HepG2 (cell line): ENCODE data around the gene GOLGA7B. TPM values are rescaled to one million over a fixed set of nuclear protein-coding genes. Genes with fewer than 3 reads are reported as not detected.

Experiments used
- ATAC-seq: fragments of 200-7000 bp; cut with Tn5 transposase; 3 replicates; pipeline ENCODE4 v1.9.1; 2020; ENCODE audit warnings: mild to moderate bottlenecking, moderate library complexity
- BruUV-seq: library from RNA; stranded (reverse); fragments of 400-500 nt; replicated peaks from 2 replicates; lab custom pipeline; 2021; lab: Mats Ljungman, UMichigan
- CTCF ChIA-PET: fragments of 300-600 bp; formaldehyde crosslinking; extraction: SDS; loops from one replicate; lab custom pipeline; 2021; ENCODE audit warnings: low total read pairs, inconsistent platforms, low intra/inter-chr PET ratio; lab: Yijun Ruan, JAX
- POLR2A ChIA-PET: fragments of 350-600 bp; sonication (Branson Sonifier 250); formaldehyde crosslinking; loops from one replicate; lab custom pipeline; 2020; ENCODE audit warnings: antibody characterized with exemption, inconsistent platforms; lab: Yijun Ruan, JAX
- DNase-seq: peaks from one replicate; pipeline ENCODE4 v3.0.0-alpha.2; 2015; ENCODE audit warnings: low spot score
- FAIRE-seq: peaks from 3 replicates; lab custom pipeline; 2011; peaks lifted over from hg19 to GRCh38; lab: Jason Lieb, UNC
- H2AFZ ChIP-seq: one replicate; pipeline ENCODE4 v1.6.1; 2011; ENCODE audit warnings: low read length, inconsistent platforms
- H3K27ac ChIP-seq: fragments of 300-600 bp; 3 replicates; pipeline ENCODE4 v1.8.0; 2011; ENCODE audit warnings: mixed run types, mild to moderate bottlenecking, mixed read lengths, low read length, inconsistent platforms; ENCODE audit not compliant: insufficient read depth; ENCODE audit errors: extremely low read length
- H3K27me3 ChIP-seq, 2 experiments: fragments of 200-600 bp in 1 of 2; 2 replicates in 1 of 2; 3 replicates in 1 of 2; pipeline versions ENCODE4 v1.6.0 to v1.8.0; 2011; ENCODE audit warnings: low read length in 2 of 2, mild to moderate bottlenecking in 2 of 2, moderate library complexity in 2 of 2, inconsistent platforms in 1 of 2; ENCODE audit not compliant: insufficient read depth in 2 of 2, control insufficient read depth in 1 of 2
- H3K36me3 ChIP-seq, 2 experiments: fragments of 200-600 bp in 1 of 2; replicated peaks in 1 of 2; 2 replicates in 1 of 2; 3 replicates in 1 of 2; pipeline versions ENCODE4 v1.5.1 to v1.8.0; 2011; ENCODE audit warnings: low read length in 2 of 2, inconsistent platforms in 1 of 2; ENCODE audit not compliant: insufficient read depth in 2 of 2, control insufficient read depth in 1 of 2
- H3K4me1 ChIP-seq: 2 replicates; pipeline ENCODE4 v1.5.1; 2012; ENCODE audit warnings: low read length, inconsistent platforms; ENCODE audit not compliant: insufficient read depth
- H3K4me2 ChIP-seq: 2 replicates; pipeline ENCODE4 v1.6.0; 2011; ENCODE audit warnings: low read depth, low read length, inconsistent platforms
- H3K4me3 ChIP-seq, 3 experiments: fragments of 200-600 bp in 1 of 3; sonication (generic), shearing (Covaris generic) in 1 of 3; replicated peaks in 1 of 3; 2 replicates each; pipeline ENCODE4 v1.5.1; 2011 to 2016; ENCODE audit warnings: low read length in 3 of 3, inconsistent platforms in 2 of 3, low read depth in 2 of 3, mild to moderate bottlenecking in 2 of 3, control low read depth in 1 of 3, mixed read lengths in 1 of 3; ENCODE audit not compliant: insufficient read depth in 1 of 3
- H3K79me2 ChIP-seq: one replicate; pipeline ENCODE4 v1.6.1; 2011; ENCODE audit warnings: low read length, inconsistent platforms; ENCODE audit not compliant: insufficient read depth
- H3K9ac ChIP-seq: 2 replicates; pipeline ENCODE4 v1.6.0; 2011; ENCODE audit warnings: mild to moderate bottlenecking, low read depth, low read length, inconsistent platforms; ENCODE audit not compliant: insufficient read depth
- H3K9me3 ChIP-seq: 2 replicates; pipeline ENCODE4 v1.5.1; 2012; ENCODE audit warnings: mild to moderate bottlenecking, low read length
- H4K20me1 ChIP-seq: 2 replicates; pipeline ENCODE4 v1.6.0; 2011; ENCODE audit warnings: inconsistent platforms, mild to moderate bottlenecking, low read length, moderate library complexity; ENCODE audit not compliant: insufficient read depth
- FOXA3 ChIP-seq: IDR thresholded peaks from 2 replicates; pipeline ENCODE4 v1.6.1; 2016; ENCODE audit warnings: missing genetic modification reagents, missing compliant biosample characterization
- KAT7 ChIP-seq: IDR thresholded peaks from 2 replicates; pipeline ENCODE4 v1.6.1; 2018; ENCODE audit warnings: borderline replicate concordance, missing compliant biosample characterization
- MAFG ChIP-seq: sonication (generic); formaldehyde crosslinking; IDR thresholded peaks from 2 replicates; pipeline ENCODE4 v1.5.1; 2020; ENCODE audit warnings: mild to moderate bottlenecking, missing genetic modification reagents
- MAFK ChIP-seq, 2 experiments: IDR thresholded peaks in 1 of 2; conservative IDR thresholded peaks in 1 of 2; 2 replicates each; pipeline ENCODE4 v1.6.1; 2011; ENCODE audit warnings: improper control_type of control experiment in 2 of 2, low read length in 2 of 2
- NFE2 ChIP-seq: sonication (generic); formaldehyde crosslinking; IDR thresholded peaks from 2 replicates; pipeline ENCODE4 v1.4.0; 2020; ENCODE audit warnings: missing genetic modification reagents
- NFIC ChIP-seq: IDR thresholded peaks from 2 replicates; pipeline ENCODE4 v1.6.1; 2012; ENCODE audit warnings: mild to moderate bottlenecking, low read length, inconsistent platforms
- PRPF4 ChIP-seq: fragments of 200-400 bp; formaldehyde crosslinking; IDR thresholded peaks from 2 replicates; pipeline ENCODE4 v1.6.1; 2016; ENCODE audit warnings: low read length, low read depth; ENCODE audit not compliant: poor library complexity, severe bottlenecking
- SMAD3 ChIP-seq: sonication (generic); formaldehyde crosslinking; IDR thresholded peaks from 2 replicates; pipeline ENCODE4 v1.4.0; 2020; ENCODE audit warnings: missing genetic modification reagents
- SRSF9 ChIP-seq: fragments of 200-400 bp; formaldehyde crosslinking; IDR thresholded peaks from 2 replicates; pipeline ENCODE4 v1.6.1; 2018; ENCODE audit warnings: borderline replicate concordance, mild to moderate bottlenecking, low read depth, low read length; ENCODE audit not compliant: insufficient read depth, poor library complexity, severe bottlenecking
- TMF1 ChIP-seq: sonication (generic); formaldehyde crosslinking; IDR thresholded peaks from 2 replicates; pipeline ENCODE4 v1.8.1; 2022; ENCODE audit warnings: low read depth, missing genetic modification reagents
- ZBTB3 ChIP-seq: sonication (generic); formaldehyde crosslinking; IDR thresholded peaks from 2 replicates; pipeline ENCODE4 v1.4.0; 2020; ENCODE audit warnings: low read depth, mild to moderate bottlenecking, moderate library complexity, missing genetic modification reagents, borderline replicate concordance
- ZMAT5 ChIP-seq: sonication (generic); formaldehyde crosslinking; IDR thresholded peaks from 2 replicates; pipeline ENCODE4 v1.5.0; 2020; ENCODE audit warnings: mild to moderate bottlenecking, low read depth, missing genetic modification reagents, borderline replicate concordance
- ZNF18 ChIP-seq: sonication (generic); formaldehyde crosslinking; IDR thresholded peaks from 2 replicates; pipeline ENCODE4 v1.8.0; 2022; ENCODE audit warnings: mild to moderate bottlenecking, missing genetic modification reagents; ENCODE audit not compliant: insufficient replicate concordance
- ZNF230 ChIP-seq: sonication (generic); formaldehyde crosslinking; IDR thresholded peaks from 2 replicates; pipeline ENCODE4 v1.4.0; 2020; ENCODE audit warnings: mild to moderate bottlenecking, missing genetic modification reagents
- ZNF333 ChIP-seq: sonication (generic); formaldehyde crosslinking; IDR thresholded peaks from 2 replicates; pipeline ENCODE4 v1.4.0; 2020; ENCODE audit warnings: mild to moderate bottlenecking, missing genetic modification reagents, borderline replicate concordance
- ZNF776 ChIP-seq: sonication (generic); formaldehyde crosslinking; IDR thresholded peaks from 2 replicates; pipeline ENCODE4 v1.4.0; 2020; ENCODE audit warnings: mild to moderate bottlenecking, missing genetic modification reagents
- ZSCAN25 ChIP-seq: sonication (generic); formaldehyde crosslinking; IDR thresholded peaks from 2 replicates; pipeline ENCODE4 v1.8.0; 2022; ENCODE audit warnings: mild to moderate bottlenecking, missing genetic modification reagents
- WGBS: methylation state at CpG from one replicate; pipeline ENCODE4 v1.1.6; 2017; ENCODE audit warnings: low lambda C conversion rate; 5-methylcytosine and 5-hydroxymethylcytosine counted together
- in situ Hi-C: cut with HindIII; loops from 2 replicates; pipeline ENCODE4 v1.10.0; 2017; ENCODE audit warnings: low pct_unique_long_range_greater_than_20kb; ENCODE audit not compliant: extremely low pct_ligation_motif_present
- intact Hi-C: fragments of 100-400 bp; cut with micrococcal nuclease; formaldehyde crosslinking; loops from one replicate; pipeline ENCODE4 v1.10.0; 2022; ENCODE audit not compliant: unreplicated experiment
- polyA plus RNA-seq, 8 experiments: library from polyadenylated mRNA; depleted of rRNA in 3 of 8; stranded (reverse) in 7 of 8; unstranded in 1 of 8; fragments of >200 nt; fragmentation: Illumina TruSeq in 4 of 8; extraction: Trizol in 4 of 8; gene quantifications; 2 replicates each; pipeline versions ENCODE4 v1.2.1 to v1.2.3, GENCODE V29; 2011 to 2016; ENCODE audit warnings: low read depth in 4 of 8, missing spikeins in 1 of 8, mixed read lengths in 1 of 8; ENCODE audit not compliant: insufficient read depth in 1 of 8
- total RNA-seq, 5 experiments: library from RNA; depleted of rRNA; stranded (reverse); fragments of >200 nt; fragmentation: Illumina TruSeq; extraction: Trizol; gene quantifications; 2 replicates each; pipeline ENCODE4 v1.2.3, GENCODE V29; 2016; ENCODE audit warnings: low read depth in 1 of 5
- TF ChIP-seq, protein P1 (sequence below): sonication (generic); formaldehyde crosslinking; IDR thresholded peaks from 2 replicates; pipeline ENCODE4 v1.5.0; 2020; ENCODE audit warnings: missing genetic modification reagents

Gene GOLGA7B
- total and polyA plus RNA-seq, 2 of the 13 experiments (the other 11 are each of a cell fraction or from before 2014, with no cell fraction given): not detected

- Histone ChIP-seq H3K27me3 (peaks cover 0 to 34% of the 10 kb centered on the region in 2 experiments; a peak in 3 of 5 replicates), H3K4me2 (no peak overlapping the region), H2AFZ (no peak overlapping the region), H3K4me3 (no peak overlapping the region), H3K79me2 (no peaks in the 10 kb centered on the region), H3K9me3 (no peaks in the 10 kb centered on the region), H3K9ac (no peak overlapping the region), H3K4me1 (no peaks in the 10 kb centered on the region), H3K36me3 (no peaks in the 10 kb centered on the region), H3K27ac (no peak overlapping the region), H4K20me1 (no peaks in the 10 kb centered on the region)
- ATAC-seq (no peak), FAIRE-seq (no peak), DNase-seq (no peak)
- ChIA-PET CTCF (no interaction called here), POLR2A (no interaction called here)
- 8% methylated on average over 3 of the region's 3 CpGs for WGBS
- intact Hi-C loops: no loop called here
- no TSS peak for BruUV-seq
- TF ChIP-seq TMF1 (CRISPR knock-in tag): no peak
- no peak for TF ChIP-seq SMAD3 (CRISPR knock-in tag)
- no peak for TF ChIP-seq KAT7 (CRISPR knock-in tag)
- no peak for TF ChIP-seq MAFG (CRISPR knock-in tag)
- no peak for TF ChIP-seq SRSF9
- TF ChIP-seq ZNF18 (CRISPR knock-in tag): no peak
- no peak for TF ChIP-seq ZNF230 (CRISPR knock-in tag)
- no peak for TF ChIP-seq FOXA3 (CRISPR knock-in tag)
- TF ChIP-seq, protein P1, sequence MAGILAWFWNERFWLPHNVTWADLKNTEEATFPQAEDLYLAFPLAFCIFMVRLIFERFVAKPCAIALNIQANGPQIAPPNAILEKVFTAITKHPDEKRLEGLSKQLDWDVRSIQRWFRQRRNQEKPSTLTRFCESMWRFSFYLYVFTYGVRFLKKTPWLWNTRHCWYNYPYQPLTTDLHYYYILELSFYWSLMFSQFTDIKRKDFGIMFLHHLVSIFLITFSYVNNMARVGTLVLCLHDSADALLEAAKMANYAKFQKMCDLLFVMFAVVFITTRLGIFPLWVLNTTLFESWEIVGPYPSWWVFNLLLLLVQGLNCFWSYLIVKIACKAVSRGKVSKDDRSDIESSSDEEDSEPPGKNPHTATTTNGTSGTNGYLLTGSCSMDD (CRISPR knock-in tag): no peak
- no peak for TF ChIP-seq ZMAT5 (CRISPR knock-in tag)
- TF ChIP-seq ZBTB3 (CRISPR knock-in tag): no peak
- no peak for TF ChIP-seq NFE2 (CRISPR knock-in tag)
- TF ChIP-seq MAFK (conservative IDR thresholded peaks at IDR 0.05 in 1 of 2, IDR thresholded peaks at IDR 0.05 in 1 of 2; ENCODE audit: low read length in 2 of 2): no peak
- no peak for TF ChIP-seq PRPF4
- TF ChIP-seq NFIC: no peak
- TF ChIP-seq ZSCAN25 (CRISPR knock-in tag): no peak
- TF ChIP-seq ZNF776 (CRISPR knock-in tag): no peak
- no peak for TF ChIP-seq ZNF333 (CRISPR knock-in tag)
- in situ Hi-C loops: no loop called here
These were observed 44.4 kb downstream of the GOLGA7B start for GRCh38 chr10:97894092-97894491.
